Thyroid gland (tissue), 4 donors: ENCODE data around the gene DNAH14. TPM values are rescaled to one million over a fixed set of nuclear protein-coding genes. Genes with fewer than 3 reads are reported as not detected.

ENCODE experiments used
- DNase-seq, 2 donors: peaks; one replicate each; pipeline ENCODE4 v3.0.0-alpha.2; 2019
- H3K27ac ChIP-seq, 3 donors: fragments of 200-600 bp; sonication (generic); 1 replicate in 2 of 3; 2 replicates in 1 of 3; pipeline ENCODE4 v1.5.1; 2016 to 2019; ENCODE audit warnings: mild to moderate bottlenecking in 1 of 3, moderate library complexity in 1 of 3
- H3K27me3 ChIP-seq: fragments of 200-600 bp; sonication (generic); one replicate; pipeline ENCODE4 v1.5.1; 2019
- H3K36me3 ChIP-seq, 2 donors: fragments of 200-600 bp; sonication (generic); one replicate each; pipeline ENCODE4 v1.5.1; 2016 to 2019
- H3K4me1 ChIP-seq, 2 donors: fragments of 200-600 bp; sonication (generic); one replicate each; pipeline ENCODE4 v1.5.1; 2017 to 2019
- H3K4me3 ChIP-seq, 3 donors: fragments of 200-600 bp; sonication (generic); replicated peaks in 1 of 3; 1 replicate in 2 of 3; 2 replicates in 1 of 3; pipeline ENCODE4 v1.5.1; 2016; ENCODE audit warnings: mild to moderate bottlenecking in 1 of 3
- H3K9me3 ChIP-seq: fragments of 200-600 bp; sonication (generic); one replicate; pipeline ENCODE4 v1.5.1; 2017
- POLR2A ChIP-seq, 2 donors: fragments of 450-650 bp; IDR thresholded peaks; one replicate each; pipeline ENCODE4 v1.6.1; 2017; ENCODE audit warnings: antibody characterized with exemption in 2 of 2, mild to moderate bottlenecking in 2 of 2, moderate library complexity in 1 of 2
- WGBS, 2 donors: methylation state at CpG; one replicate each; pipeline ENCODE4 v1.1.5; 2017; 5-methylcytosine and 5-hydroxymethylcytosine counted together
- intact Hi-C: fragments of 100-400 bp; cut with DNase I; formaldehyde crosslinking; loops from one replicate; pipeline ENCODE4 v1.15.1; 2023
- total RNA-seq, 4 donors: library from RNA; depleted of rRNA; stranded (reverse); fragments of >200 nt; gene quantifications; one replicate each; pipeline ENCODE4 v1.2.3, GENCODE V29; 2016
- TF ChIP-seq, protein P1 (sequence below), 6 experiments: fragments of 200-600 bp in 3 of 6; fragments of 450-650 bp in 3 of 6; sonication (generic) in 3 of 6; IDR thresholded peaks; one replicate each; pipeline ENCODE4 v1.5.1; 2016 to 2019; ENCODE audit warnings: antibody characterized with exemption in 6 of 6, mild to moderate bottlenecking in 2 of 6, inconsistent platforms in 1 of 6, moderate library complexity in 1 of 6

DNAH14 gene
- total RNA-seq, 4 donors from 2014 or later: 60.5 to 75.9 (median 69.2) TPM

DNA sequence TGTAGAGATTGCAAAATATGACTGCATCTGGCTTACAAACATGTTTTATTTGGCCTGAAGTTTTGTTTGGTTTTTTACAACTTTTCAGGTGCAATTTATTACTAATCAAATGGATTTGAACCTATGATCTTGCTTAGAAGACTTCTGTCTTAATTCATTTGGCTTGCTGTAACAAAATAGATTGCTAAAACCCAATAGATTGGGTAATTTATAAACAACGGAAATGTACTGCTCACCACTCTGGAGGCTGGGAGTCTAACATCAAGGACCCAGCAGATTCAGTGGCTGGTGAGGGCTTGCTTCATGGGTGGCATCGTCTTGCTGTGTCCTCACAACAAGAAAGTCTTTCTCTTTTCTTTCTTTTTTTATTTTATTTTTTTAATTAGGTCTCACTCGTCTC is 425.4 kb downstream of the DNAH14 start:
- Histone ChIP-seq H3K27ac (no peak overlapping the region), H3K9me3 (no peaks in the 10 kb centered on the region), H3K27me3 (no peaks in the 10 kb centered on the region), H3K4me3 (no peak overlapping the region), H3K4me1 (no peaks in the 10 kb centered on the region), H3K36me3 (no peaks in the 10 kb centered on the region)
- WGBS, 2 donors: 78 to 83% methylated on average over 3 of the region's 3 CpGs
- intact Hi-C loops: no loop called here
- DNase-seq: no peak
- TF ChIP-seq, protein P1, sequence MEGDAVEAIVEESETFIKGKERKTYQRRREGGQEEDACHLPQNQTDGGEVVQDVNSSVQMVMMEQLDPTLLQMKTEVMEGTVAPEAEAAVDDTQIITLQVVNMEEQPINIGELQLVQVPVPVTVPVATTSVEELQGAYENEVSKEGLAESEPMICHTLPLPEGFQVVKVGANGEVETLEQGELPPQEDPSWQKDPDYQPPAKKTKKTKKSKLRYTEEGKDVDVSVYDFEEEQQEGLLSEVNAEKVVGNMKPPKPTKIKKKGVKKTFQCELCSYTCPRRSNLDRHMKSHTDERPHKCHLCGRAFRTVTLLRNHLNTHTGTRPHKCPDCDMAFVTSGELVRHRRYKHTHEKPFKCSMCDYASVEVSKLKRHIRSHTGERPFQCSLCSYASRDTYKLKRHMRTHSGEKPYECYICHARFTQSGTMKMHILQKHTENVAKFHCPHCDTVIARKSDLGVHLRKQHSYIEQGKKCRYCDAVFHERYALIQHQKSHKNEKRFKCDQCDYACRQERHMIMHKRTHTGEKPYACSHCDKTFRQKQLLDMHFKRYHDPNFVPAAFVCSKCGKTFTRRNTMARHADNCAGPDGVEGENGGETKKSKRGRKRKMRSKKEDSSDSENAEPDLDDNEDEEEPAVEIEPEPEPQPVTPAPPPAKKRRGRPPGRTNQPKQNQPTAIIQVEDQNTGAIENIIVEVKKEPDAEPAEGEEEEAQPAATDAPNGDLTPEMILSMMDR (IDR thresholded peaks at IDR 0.05): no peak
- TF ChIP-seq POLR2A (IDR thresholded peaks at IDR 0.05): no peak

GRCh38 chr1:225355863-225356262 is 426.4 kb downstream of the DNAH14 start:
- no peaks in the 10 kb centered on the region for H3K36me3 ChIP-seq
- no peaks in the 10 kb centered on the region for H3K4me1 ChIP-seq
- no peak overlapping the region for H3K27ac ChIP-seq
- intact Hi-C loops: no loop called here
- no peak for DNase-seq
- WGBS, 2 donors: 90 to 92% methylated on average over 1 of the region's 1 CpG
- TF ChIP-seq, protein P1 (IDR thresholded peaks at IDR 0.05): no peak
- TF ChIP-seq POLR2A (IDR thresholded peaks at IDR 0.05): no peak
- H3K27me3 ChIP-seq: no peaks in the 10 kb centered on the region
- no peak overlapping the region for H3K4me3 ChIP-seq
- no peaks in the 10 kb centered on the region for H3K9me3 ChIP-seq

GRCh38 chr1:225360119-225360518 is 430.6 kb downstream of the DNAH14 start:
- H3K4me3 ChIP-seq: no peak overlapping the region
- intact Hi-C loops: no loop called here
- H3K27ac ChIP-seq: no peak overlapping the region
- H3K36me3 ChIP-seq: no peaks in the 10 kb centered on the region
- WGBS, 2 donors: 91 to 92% methylated on average over 4 of the region's 4 CpGs
- DNase-seq: no peak
- H3K27me3 ChIP-seq: no peaks in the 10 kb centered on the region
- TF ChIP-seq, protein P1 (IDR thresholded peaks at IDR 0.05): no peak
- TF ChIP-seq POLR2A (IDR thresholded peaks at IDR 0.05): no peak
- no peaks in the 10 kb centered on the region for H3K9me3 ChIP-seq
- H3K4me1 ChIP-seq: no peaks in the 10 kb centered on the region

- Histone ChIP-seq H3K4me3 (no peak overlapping the region), H3K36me3 (no peaks in the 10 kb centered on the region), H3K9me3 (no peaks in the 10 kb centered on the region), H3K4me1 (no peaks in the 10 kb centered on the region), H3K27ac (no peak overlapping the region), H3K27me3 (no peaks in the 10 kb centered on the region)
- 98% methylated on average over 1 of the region's 1 CpG for WGBS, 2 donors
- no peak for TF ChIP-seq POLR2A (IDR thresholded peaks at IDR 0.05)
- TF ChIP-seq, protein P1 (IDR thresholded peaks at IDR 0.05): no peak
- intact Hi-C loops: no loop called here
- DNase-seq: no peak
These were observed 431.7 kb downstream of the DNAH14 start for GRCh38 chr1:225361176-225361575.

GRCh38 chr1:225362805-225363204 is 433.3 kb downstream of the DNAH14 start:
- Histone ChIP-seq H3K27me3 (no peaks in the 10 kb centered on the region), H3K9me3 (no peaks in the 10 kb centered on the region), H3K4me3 (no peak overlapping the region), H3K4me1 (no peaks in the 10 kb centered on the region), H3K27ac (no peak overlapping the region), H3K36me3 (no peaks in the 10 kb centered on the region)
- TF ChIP-seq, protein P1 (IDR thresholded peaks at IDR 0.05): no peak
- TF ChIP-seq POLR2A (IDR thresholded peaks at IDR 0.05): no peak
- intact Hi-C loops: no loop called here
- DNase-seq: no peak
